Ishikawa (cell line): ENCODE results near the gene TELO2.

Experiments used
- CEBPB ChIP-seq: IDR thresholded peaks from 2 replicates; pipeline ENCODE4 v1.6.1; 2012
- CREB1 ChIP-seq: IDR thresholded peaks from 2 replicates; pipeline ENCODE4 v1.6.1; 2012; ENCODE audit warnings: low read depth
- EGR1 ChIP-seq: IDR thresholded peaks from 2 replicates; pipeline ENCODE4 v1.6.1; 2012
- EP300 ChIP-seq: IDR thresholded peaks from 2 replicates; pipeline ENCODE4 v1.6.1; 2012; ENCODE audit warnings: borderline replicate concordance
- FOXM1 ChIP-seq: IDR thresholded peaks from 2 replicates; pipeline ENCODE4 v1.6.1; 2012; ENCODE audit warnings: low read depth, borderline replicate concordance
- MAX ChIP-seq: IDR thresholded peaks from 2 replicates; pipeline ENCODE4 v1.6.1; 2012
- NFIC ChIP-seq: IDR thresholded peaks from 2 replicates; pipeline ENCODE4 v1.6.1; 2012
- RAD21 ChIP-seq: IDR thresholded peaks from 2 replicates; pipeline ENCODE4 v1.6.1; 2012; ENCODE audit warnings: low read depth
- REST ChIP-seq: IDR thresholded peaks from 2 replicates; pipeline ENCODE4 v1.6.1; 2012; ENCODE audit warnings: low read depth, mild to moderate bottlenecking
- TAF1 ChIP-seq: IDR thresholded peaks from 2 replicates; pipeline ENCODE4 v1.6.1; 2012; ENCODE audit warnings: low read depth, mild to moderate bottlenecking
- TCF12 ChIP-seq: IDR thresholded peaks from 2 replicates; pipeline ENCODE4 v1.6.1; 2012; ENCODE audit warnings: low read depth
- TEAD4 ChIP-seq: IDR thresholded peaks from 2 replicates; pipeline ENCODE4 v1.6.1; 2012
- USF1 ChIP-seq: IDR thresholded peaks from 2 replicates; pipeline ENCODE4 v1.6.1; 2012
- YY1 ChIP-seq: IDR thresholded peaks from 2 replicates; pipeline ENCODE4 v1.6.1; 2012; ENCODE audit warnings: low read depth
- ZBTB7A ChIP-seq: IDR thresholded peaks from 2 replicates; pipeline ENCODE4 v1.6.1; 2012; ENCODE audit warnings: low read depth

Gene TELO2

GRCh38 chr16:1458336-1458976, 34.7 kb upstream of the TELO2 start:
- TF ChIP-seq MAX (no peak), FOXM1 (no peak), EGR1 (no peak), YY1 (no peak)

- no peak for TF ChIP-seq CREB1
- TF ChIP-seq TAF1 = no peak
- TF ChIP-seq NFIC = no peak
- no peak for TF ChIP-seq TEAD4
- no peak for TF ChIP-seq REST
- no peak for TF ChIP-seq FOXM1
- no peak for TF ChIP-seq EP300
- no peak for TF ChIP-seq EGR1
- TF ChIP-seq USF1 = no peak
- no peak for TF ChIP-seq CEBPB
- no peak for TF ChIP-seq TCF12
- no peak for TF ChIP-seq MAX
- TF ChIP-seq YY1 = no peak
- no peak for TF ChIP-seq RAD21
- TF ChIP-seq ZBTB7A = no peak
Measured at GRCh38 chr16:1458977-1459341, 34.2 kb upstream of the TELO2 start.

GRCh38 chr16:1459967-1460366, 33.2 kb upstream of the TELO2 start:
- TF ChIP-seq ZBTB7A (no peak), USF1 (no peak), YY1 (no peak), RAD21 (no peak), CREB1 (no peak), NFIC (no peak), MAX (no peak), CEBPB (no peak), TAF1 (no peak), TEAD4 (no peak), TCF12 (no peak), REST (no peak), EP300 (no peak), FOXM1 (no peak), EGR1 (no peak)

GRCh38 chr16:1460602-1461138, 32.5 kb upstream of the TELO2 start:
- TF ChIP-seq RAD21 (no peak), MAX (no peak), CREB1 (no peak), TAF1 (no peak), NFIC (no peak), TCF12 (no peak)

GRCh38 chr16:1461146-1461545, 32.0 kb upstream of the TELO2 start:
- no peak for TF ChIP-seq FOXM1
- no peak for TF ChIP-seq EGR1
- no peak for TF ChIP-seq ZBTB7A
- TF ChIP-seq YY1 = no peak
- TF ChIP-seq TEAD4 = no peak
